Stimulated activated naive CD8-positive, alpha-beta T cell treated with anti-CD3 and anti-CD28 coated beads, Interleukin-15, amount 100 ng/mL, for 72 hours (primary cell): ENCODE results near the gene SUCLG2.

ENCODE experiments used
- ATAC-seq: fragments of 150-1000 bp; cut with Tn5 transposase; 2 replicates; pipeline ENCODE4 v1.10.0; 2021; ENCODE audit warnings: mild to moderate bottlenecking, moderate library complexity
- DNase-seq, 2 donors: peaks; one replicate each; pipeline ENCODE4 v3.0.0; 2021 to 2022
- H3K27ac Mint-ChIP-seq, 2 donors: one replicate each; pipeline ENCODE4 v1.8.0; 2022; ENCODE audit warnings: mild to moderate bottlenecking in 2 of 2, mixed read lengths in 2 of 2, moderate library complexity in 2 of 2
- H3K27me3 Mint-ChIP-seq: one replicate; pipeline ENCODE4 v1.8.0; 2022; ENCODE audit warnings: mixed read lengths
- H3K4me1 Mint-ChIP-seq: one replicate; pipeline ENCODE4 v1.8.0; 2022; ENCODE audit warnings: mild to moderate bottlenecking, mixed read lengths
- H3K4me3 Mint-ChIP-seq, 2 donors: one replicate each; pipeline ENCODE4 v1.8.0; 2022; ENCODE audit warnings: mild to moderate bottlenecking in 2 of 2, mixed read lengths in 2 of 2, moderate library complexity in 1 of 2
- H3K9me3 Mint-ChIP-seq, 2 donors: one replicate each; pipeline ENCODE4 v1.8.0; 2022; ENCODE audit warnings: mixed read lengths in 2 of 2

SUCLG2 gene

DNA sequence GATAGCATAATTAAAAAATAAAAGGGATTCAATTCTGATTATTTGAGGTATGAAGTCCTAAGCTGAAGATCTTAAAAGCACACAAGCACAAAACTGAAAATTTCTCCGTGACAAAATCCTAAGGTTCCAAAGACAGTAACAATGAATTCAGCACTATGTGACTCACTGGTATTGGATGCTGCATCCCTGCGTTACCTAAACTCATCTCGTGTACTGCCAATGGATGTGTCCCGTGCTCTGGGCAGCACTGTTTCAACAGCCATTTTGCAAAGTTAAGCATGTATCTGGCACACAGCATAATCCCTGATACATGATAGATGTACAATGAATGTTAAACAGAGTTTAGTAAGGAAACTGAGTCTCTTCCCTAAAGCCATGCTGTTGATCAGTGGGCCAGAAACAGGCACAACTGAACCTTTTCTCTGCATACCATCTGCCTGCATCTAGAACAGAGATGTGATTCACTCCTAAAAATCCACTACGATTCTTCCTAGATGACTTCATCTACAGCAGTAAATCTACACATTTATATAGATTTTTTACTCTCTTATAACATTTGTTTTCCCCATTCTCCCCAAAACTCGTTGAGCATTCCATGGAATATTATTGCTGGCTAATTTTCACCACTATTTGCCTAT is 14.3 kb downstream of the SUCLG2 start:
- Mint-ChIP-seq H3K27ac (no peak overlapping the region), H3K9me3 (no peaks in the 10 kb centered on the region), H3K27me3 (no peaks in the 10 kb centered on the region), H3K4me1 (peaks cover 77% of the 10 kb centered on the region), H3K4me3 (no peak overlapping the region)
- DNase-seq (no peak), ATAC-seq (no peak)

DNA sequence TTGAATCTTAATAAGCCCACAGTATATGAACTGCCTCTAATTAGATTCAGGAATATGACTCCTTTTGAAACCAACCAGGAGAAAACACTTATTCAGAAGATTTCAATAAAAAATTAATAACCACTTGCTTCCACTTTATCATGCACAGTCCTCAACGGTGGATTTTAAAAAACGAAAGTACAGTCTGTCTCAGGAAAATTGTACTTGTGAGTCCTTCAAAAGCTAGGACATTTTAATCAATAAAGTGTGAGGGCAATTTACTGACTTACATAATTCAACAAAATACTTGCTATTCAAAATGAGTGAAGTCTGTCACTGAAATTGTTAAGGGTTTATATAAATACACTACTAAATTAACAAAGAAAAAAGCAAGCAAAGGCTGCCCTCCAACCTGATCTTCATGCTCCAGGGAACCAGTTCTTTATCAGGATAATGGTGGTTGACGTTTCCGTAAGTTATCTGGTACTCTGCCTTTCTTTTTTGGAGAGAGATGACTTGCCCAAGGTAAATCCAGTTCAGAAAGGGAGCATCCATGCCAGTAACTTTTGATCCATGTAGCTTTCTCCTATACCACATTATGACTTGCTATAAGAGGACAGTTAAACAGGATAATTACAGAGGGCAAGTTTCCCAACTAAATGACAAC is 17.0 kb downstream of the SUCLG2 start:
- Mint-ChIP-seq H3K9me3 (no peaks in the 10 kb centered on the region), H3K27ac (no peak overlapping the region), H3K4me1 (peaks cover 65% of the 10 kb centered on the region), H3K4me3 (no peak overlapping the region), H3K27me3 (no peaks in the 10 kb centered on the region)
- ATAC-seq (no peak), DNase-seq (no peak)

DNA sequence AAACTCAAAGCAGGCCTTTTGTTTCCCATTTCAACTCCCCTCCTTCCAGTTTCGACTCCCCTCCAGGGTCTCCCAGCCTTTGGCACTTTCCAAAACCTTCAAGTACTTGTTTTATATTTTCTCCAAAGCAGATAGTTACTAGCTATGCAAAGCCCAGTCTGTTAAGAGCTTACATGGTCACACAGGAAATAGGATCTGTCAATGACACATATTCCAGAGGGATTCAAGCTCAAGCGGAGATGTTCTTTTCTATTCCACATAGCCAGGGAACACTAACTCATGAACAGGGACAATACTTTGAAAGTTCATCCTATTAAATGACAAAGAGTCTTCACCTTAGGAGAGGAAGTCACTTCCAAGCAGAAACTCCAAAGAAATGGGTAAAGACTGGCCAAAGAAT is 18.6 kb downstream of the SUCLG2 start:
- H3K9me3 Mint-ChIP-seq = no peaks in the 10 kb centered on the region
- H3K4me3 Mint-ChIP-seq = peak overlapping the region; percentile 9 to 35
- DNase-seq = no peak
- peaks cover 57% of the 10 kb centered on the region for H3K4me1 Mint-ChIP-seq
- ATAC-seq = no peak
- H3K27ac Mint-ChIP-seq = peak overlapping the region; percentile 37 to 47
- H3K27me3 Mint-ChIP-seq = no peaks in the 10 kb centered on the region

DNA sequence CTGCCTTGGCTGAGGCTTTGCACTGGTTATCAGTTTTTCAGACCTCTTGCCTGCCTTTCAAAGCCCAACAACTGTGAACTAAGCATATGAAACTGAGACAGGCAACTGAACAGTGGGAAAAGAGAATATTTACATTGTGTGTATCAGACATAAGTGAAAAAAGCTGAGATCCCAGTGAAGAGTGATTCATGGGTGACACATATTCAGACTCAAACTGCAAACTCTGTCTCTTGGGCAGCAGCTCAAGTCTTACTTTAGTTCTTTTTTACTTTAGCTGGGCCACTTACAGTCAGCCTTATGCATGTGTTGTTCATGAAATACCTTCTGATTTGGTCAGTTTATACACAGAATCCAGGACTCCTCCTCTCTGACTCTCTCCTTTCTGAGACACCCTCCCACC is 19.2 kb downstream of the SUCLG2 start:
- peaks cover 57% of the 10 kb centered on the region for H3K4me1 Mint-ChIP-seq
- DNase-seq (no peak), ATAC-seq (peak; percentile 90)
- H3K27me3 Mint-ChIP-seq = no peaks in the 10 kb centered on the region
- H3K27ac Mint-ChIP-seq = no peak overlapping the region
- H3K4me3 Mint-ChIP-seq = no peak overlapping the region
- H3K9me3 Mint-ChIP-seq = no peaks in the 10 kb centered on the region

- DNase-seq (no peak), ATAC-seq (no peak)
- peaks cover 41% of the 10 kb centered on the region for H3K4me1 Mint-ChIP-seq
- H3K27me3 Mint-ChIP-seq = no peaks in the 10 kb centered on the region
- H3K4me3 Mint-ChIP-seq = no peak overlapping the region
- H3K9me3 Mint-ChIP-seq = peaks cover 0 to 11% of the 10 kb centered on the region in 2 donors
- H3K27ac Mint-ChIP-seq = no peak overlapping the region
Observed at GRCh38 chr3:67630666-67631362, 23.6 kb downstream of the SUCLG2 start.

- no peak overlapping the region for H3K27ac Mint-ChIP-seq
Observed at GRCh38 chr3:67624687-67625086, 29.7 kb downstream of the SUCLG2 start.

DNA sequence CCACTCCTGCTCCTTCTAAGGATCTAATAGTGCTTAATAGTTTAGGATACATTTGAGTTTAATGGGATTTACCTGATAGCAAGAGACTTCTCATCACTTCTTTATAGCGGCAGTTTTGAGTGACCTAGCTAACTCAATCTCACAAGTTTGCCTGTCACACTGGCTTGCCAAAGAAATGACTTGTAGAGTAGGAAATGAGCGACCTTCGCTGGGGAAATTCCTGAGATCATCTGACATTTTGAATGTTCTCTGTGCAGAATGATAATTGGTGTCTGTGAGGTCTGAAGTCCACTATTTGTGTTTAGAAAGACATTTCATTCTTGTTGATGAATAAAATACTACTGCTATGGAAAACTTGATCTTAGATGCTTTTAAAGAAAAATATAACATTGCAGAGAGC is 30.3 kb downstream of the SUCLG2 start:
- ATAC-seq (no peak), DNase-seq (no peak)
- peaks cover 0 to 10% of the 10 kb centered on the region in 2 donors for H3K9me3 Mint-ChIP-seq
- peaks cover 49% of the 10 kb centered on the region for H3K4me1 Mint-ChIP-seq
- H3K4me3 Mint-ChIP-seq = no peak overlapping the region
- no peaks in the 10 kb centered on the region for H3K27me3 Mint-ChIP-seq
- no peak overlapping the region for H3K27ac Mint-ChIP-seq

More at GRCh38 chr3:67624687-67625086, 29.7 kb downstream of the SUCLG2 start:
- H3K9me3 Mint-ChIP-seq = peaks cover 0 to 11% of the 10 kb centered on the region in 2 donors
- no peak overlapping the region for H3K4me3 Mint-ChIP-seq
- ATAC-seq = no peak
- peaks cover 50% of the 10 kb centered on the region for H3K4me1 Mint-ChIP-seq
- no peaks in the 10 kb centered on the region for H3K27me3 Mint-ChIP-seq
- DNase-seq = no peak

- no peak for ATAC-seq
- H3K27ac Mint-ChIP-seq = no peak overlapping the region
- no peaks in the 10 kb centered on the region for H3K27me3 Mint-ChIP-seq
- no peak overlapping the region for H3K4me3 Mint-ChIP-seq
- no peaks in the 10 kb centered on the region for H3K9me3 Mint-ChIP-seq
- peaks cover 40% of the 10 kb centered on the region for H3K4me1 Mint-ChIP-seq
- no peak for DNase-seq
Observed at GRCh38 chr3:67622652-67623051, 31.8 kb downstream of the SUCLG2 start.

DNA sequence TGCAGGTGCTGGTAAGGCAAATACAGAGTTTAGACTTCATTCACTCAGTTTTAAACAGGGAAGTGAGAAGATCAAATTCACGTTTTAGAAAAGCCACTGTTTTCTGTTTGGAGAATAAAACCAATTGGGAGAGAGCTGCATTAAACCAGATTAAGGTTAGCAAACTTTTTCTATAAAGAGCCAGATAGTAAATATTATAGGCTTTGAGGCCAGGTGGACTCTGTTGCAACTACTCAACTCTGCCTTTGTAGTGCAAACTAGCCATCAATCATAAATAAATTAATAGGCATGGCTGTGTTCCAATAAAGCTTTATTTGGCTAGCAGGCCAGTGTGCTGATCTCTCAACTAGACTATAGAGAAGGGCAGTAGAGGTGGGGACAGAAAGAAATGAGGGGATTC is 33.5 kb downstream of the SUCLG2 start:
- no peaks in the 10 kb centered on the region for H3K9me3 Mint-ChIP-seq
- no peak for ATAC-seq
- H3K4me3 Mint-ChIP-seq = no peak overlapping the region
- H3K4me1 Mint-ChIP-seq = peaks cover 33% of the 10 kb centered on the region
- H3K27ac Mint-ChIP-seq = peak overlapping the region in 1 of 2 donors; percentile 42
- no peaks in the 10 kb centered on the region for H3K27me3 Mint-ChIP-seq
- DNase-seq = no peak

DNA sequence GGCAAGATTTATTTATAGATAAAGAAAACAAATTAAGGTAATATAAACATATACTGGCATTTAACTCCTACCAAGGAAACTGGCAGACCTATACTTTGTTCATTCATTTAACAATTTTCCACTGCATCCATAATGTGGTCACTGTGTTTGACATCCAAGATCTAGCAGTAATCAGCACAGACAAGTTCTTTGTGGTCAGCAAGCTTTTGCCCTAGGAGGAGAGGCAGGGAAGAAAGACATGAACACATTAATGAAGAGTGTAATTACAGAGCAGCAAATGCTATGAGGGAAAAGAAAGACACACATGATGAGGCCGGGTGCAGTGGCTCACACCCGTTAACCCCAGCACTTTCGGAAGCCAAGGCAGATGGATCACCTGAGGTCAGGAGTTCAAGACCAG is 34.4 kb downstream of the SUCLG2 start:
- H3K9me3 Mint-ChIP-seq = no peaks in the 10 kb centered on the region

DNA sequence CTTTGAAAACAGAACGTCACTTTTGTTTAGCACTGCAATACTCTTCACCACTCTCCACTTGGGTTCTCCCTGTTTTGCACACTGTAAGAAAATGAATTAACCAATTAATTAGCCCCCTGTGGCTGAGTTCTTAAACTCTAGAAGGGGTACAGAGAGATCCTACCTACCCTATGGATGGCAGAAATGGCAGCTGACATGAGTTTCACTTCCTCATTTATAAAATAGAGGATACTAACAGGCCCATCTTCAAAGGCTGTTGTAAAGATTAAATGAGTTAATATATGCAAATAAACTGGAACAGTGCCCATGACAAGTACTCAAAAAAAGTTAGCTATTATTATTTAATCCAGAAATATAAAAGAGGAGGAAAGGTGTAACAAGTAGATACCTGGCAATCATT is 36.9 kb downstream of the SUCLG2 start:
- peaks cover 16% of the 10 kb centered on the region for H3K4me1 Mint-ChIP-seq
- no peak overlapping the region for H3K27ac Mint-ChIP-seq
- H3K9me3 Mint-ChIP-seq = no peaks in the 10 kb centered on the region
- no peak overlapping the region for H3K4me3 Mint-ChIP-seq
- ATAC-seq = no peak
- DNase-seq = no peak
- no peaks in the 10 kb centered on the region for H3K27me3 Mint-ChIP-seq

More for the DNA sequence above, 34.4 kb downstream of the SUCLG2 start:
- no peak overlapping the region for H3K27ac Mint-ChIP-seq
- peaks cover 24% of the 10 kb centered on the region for H3K4me1 Mint-ChIP-seq
- H3K27me3 Mint-ChIP-seq = no peaks in the 10 kb centered on the region
- DNase-seq (no peak), ATAC-seq (no peak)
- no peak overlapping the region for H3K4me3 Mint-ChIP-seq

- peak; percentile 60 for ATAC-seq
- peaks cover 16% of the 10 kb centered on the region for H3K4me1 Mint-ChIP-seq
- H3K27ac Mint-ChIP-seq = no peak overlapping the region
- DNase-seq = no peak
- no peaks in the 10 kb centered on the region for H3K9me3 Mint-ChIP-seq
- no peaks in the 10 kb centered on the region for H3K27me3 Mint-ChIP-seq
- H3K4me3 Mint-ChIP-seq = no peak overlapping the region
Observed at GRCh38 chr3:67616046-67616445, 38.4 kb downstream of the SUCLG2 start.

- peak overlapping the region; percentile 27 to 61 for H3K27ac Mint-ChIP-seq
- no peak overlapping the region for H3K4me3 Mint-ChIP-seq
- H3K27me3 Mint-ChIP-seq = no peaks in the 10 kb centered on the region
- peaks cover 15% of the 10 kb centered on the region for H3K4me1 Mint-ChIP-seq
- ATAC-seq (no peak), DNase-seq (no peak)
- no peaks in the 10 kb centered on the region for H3K9me3 Mint-ChIP-seq
Observed at GRCh38 chr3:67614195-67614594, 40.2 kb downstream of the SUCLG2 start.

GRCh38 chr3:67610458-67610857 is 44.0 kb downstream of the SUCLG2 start:
- ATAC-seq (no peak), DNase-seq (no peak)
- Mint-ChIP-seq H3K27me3 (no peaks in the 10 kb centered on the region), H3K9me3 (peaks cover 0 to 7% of the 10 kb centered on the region in 2 donors), H3K4me1 (peaks cover 33% of the 10 kb centered on the region), H3K27ac (no peak overlapping the region), H3K4me3 (no peak overlapping the region)

- no peak overlapping the region for H3K4me3 Mint-ChIP-seq
- no peaks in the 10 kb centered on the region for H3K27me3 Mint-ChIP-seq
- DNase-seq = no peak
- H3K9me3 Mint-ChIP-seq = peaks cover 0 to 7% of the 10 kb centered on the region in 2 donors
- no peak for ATAC-seq
- peaks cover 41% of the 10 kb centered on the region for H3K4me1 Mint-ChIP-seq
- H3K27ac Mint-ChIP-seq = no peak overlapping the region
Observed at GRCh38 chr3:67609709-67610108, 44.7 kb downstream of the SUCLG2 start.

DNA sequence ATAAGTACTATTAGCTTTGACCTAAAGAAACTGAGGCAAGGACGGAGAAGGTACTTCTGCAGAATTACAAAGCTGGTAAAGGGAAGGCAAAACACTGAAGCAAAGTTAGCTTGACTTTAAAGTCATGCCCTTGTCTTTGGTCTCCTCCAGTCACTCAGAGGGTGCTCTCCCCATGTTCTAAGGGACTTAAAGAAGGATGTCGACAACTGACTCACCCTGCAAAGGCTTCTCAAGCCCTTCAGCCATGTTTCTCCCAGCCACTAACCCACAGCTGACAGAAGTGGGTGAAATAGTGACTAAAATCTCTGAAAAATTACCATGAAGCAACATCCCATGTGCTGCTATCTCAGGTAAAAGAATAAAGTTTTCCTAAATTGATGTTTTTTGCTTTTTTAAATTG is 46.4 kb downstream of the SUCLG2 start:
- Mint-ChIP-seq H3K4me1 (peaks cover 48% of the 10 kb centered on the region), H3K9me3 (peaks cover 0 to 7% of the 10 kb centered on the region in 2 donors), H3K4me3 (no peak overlapping the region), H3K27ac (no peak overlapping the region), H3K27me3 (no peaks in the 10 kb centered on the region)
- ATAC-seq = peak; percentile 73
- no peak for DNase-seq
